ENCODE measurements around the gene UBALD2. TPM values are rescaled to one million over a fixed set of nuclear protein-coding genes. Genes with fewer than 3 reads are reported as not detected.

The UBALD2 gene
- total and polyA plus RNA-seq, 2 of the 4 experiments (the other 2 are of a cell fraction), result 0.90 to 12.1 TPM

GRCh38 chr17:76292567-76292966 lies 27.4 kb downstream of the UBALD2 start:
- Histone ChIP-seq H3K27ac (ENCODE audit: insufficient read depth, low read length) (no peak overlapping the region), H3K9ac (ENCODE audit: low read depth, low read length) (no peak overlapping the region), H3K4me1 (ENCODE audit: control insufficient read depth, insufficient read depth, low read length) (no peaks in the 10 kb centered on the region), H3K4me2 (ENCODE audit: low read depth, low read length) (no peak overlapping the region), H2BK20ac (ENCODE audit: low read depth, low read length) (no peak overlapping the region), H3K9me1 (ENCODE audit: insufficient read depth, low read length) (peaks cover 10% of the 10 kb centered on the region), H3K18ac (ENCODE audit: low read depth, low read length) (no peak overlapping the region), H3K4me3 (ENCODE audit: insufficient read depth, low read depth, low read length) (no peak overlapping the region), H2AFZ (replicated peaks; ENCODE audit: low read length, poor library complexity) (no peak overlapping the region), H3K4ac (ENCODE audit: low read depth, low read length) (no peak overlapping the region), H4K8ac (ENCODE audit: low read depth in 2 of 2, low read length in 2 of 2) (no peak overlapping the region), H2BK5ac (ENCODE audit: low read depth, low read length, poor library complexity, severe bottlenecking) (no peak overlapping the region), H3K27me3 (ENCODE audit: control insufficient read depth, insufficient read depth, low read length) (no peaks in the 10 kb centered on the region), H4K5ac (ENCODE audit: low read depth, low read length) (no peak overlapping the region), H2BK15ac (ENCODE audit: low read depth, low read length) (no peak overlapping the region), H3K9me3 (ENCODE audit: control insufficient read depth, insufficient read depth, low read length) (no peaks in the 10 kb centered on the region), H3K79me1 (ENCODE audit: low read depth in 1 of 2, low read length in 2 of 2) (peaks cover 0 to 22% of the 10 kb centered on the region in 2 experiments; a peak in 3 of 4 replicates), H2BK120ac (ENCODE audit: low read depth, low read length) (no peak overlapping the region), H3K14ac (replicated peaks; ENCODE audit: low read depth, low read length) (no peak overlapping the region), H3K36me3 (ENCODE audit: control insufficient read depth, insufficient read depth, low read length) (peaks cover 26% of the 10 kb centered on the region), H3K56ac (ENCODE audit: extremely low read depth, insufficient read depth, low read length) (no peak overlapping the region), H4K91ac (ENCODE audit: insufficient read depth, low read depth, low read length) (no peak overlapping the region), H2AK9ac (replicated peaks; ENCODE audit: low read depth, low read length, poor library complexity) (no peak overlapping the region), H2AK5ac (ENCODE audit: low read depth, low read length) (no peak overlapping the region), H3K23ac (ENCODE audit: low read depth, low read length) (no peak overlapping the region), H4K20me1 (ENCODE audit: insufficient read depth, low read length) (peaks cover 6% of the 10 kb centered on the region; the same call in 1 of the 2 replicates)
- dilution Hi-C loops (cut with HindIII; ENCODE audit: low sequenced_read_pairs, unreplicated experiment) (no loop called here), intact Hi-C loops (cut with micrococcal nuclease) (no loop called here), in situ Hi-C loops (cut with MboI; ENCODE audit: low sequenced_read_pairs) (loop anchor here (10.0 kb wide), 1 partner anchor 278 kb away; no protein-coding TSS in a partner anchor)
- ChIA-PET CTCF (no interaction called here), POLR2A (ENCODE audit: unreplicated experiment) (no interaction called here)
- ATAC-seq (ENCODE audit: low read depth), result no peak
- TF ChIP-seq FOS (IDR thresholded peaks at IDR 0.05; ENCODE audit: low read depth, low read length), result no peak
- no peak for TF ChIP-seq CHD1 (IDR thresholded peaks at IDR 0.05; ENCODE audit: low read depth, low read length)
- TF ChIP-seq CTCF (conservative IDR thresholded peaks at IDR 0.05; ENCODE audit: low read depth, low read length), result no peak
- TF ChIP-seq MXI1 (IDR thresholded peaks at IDR 0.05; ENCODE audit: borderline replicate concordance, low read depth, low read length), result no peak
- no peak for TF ChIP-seq CEBPB (IDR thresholded peaks at IDR 0.05; ENCODE audit: low read depth, low read length)
- TF ChIP-seq RFX5 (IDR thresholded peaks at IDR 0.05; ENCODE audit: low read depth, low read length), result no peak
- TF ChIP-seq RAD21 (IDR thresholded peaks at IDR 0.05; ENCODE audit: low read length), result no peak
- TF ChIP-seq MAFK (IDR thresholded peaks at IDR 0.05; ENCODE audit: low read depth, low read length), result no peak
- TF ChIP-seq NFE2L2 (IDR thresholded peaks at IDR 0.05; ENCODE audit: low read depth, low read length), result no peak
- WGBS, 2 experiments (ENCODE audit: extremely low coverage in 2 of 2, insufficient read length in 1 of 2), result 100% methylated on average over 4 of the region's 4 CpGs; no CpG with 5 or more reads in 1 of the 2 experiments
- no peak for DNase-seq
- BruUV-seq (replicated peaks), result no TSS peak

All from IMR-90 (cell line).